H1 (cell line): ENCODE data around the gene SLC6A18. TPM values are rescaled to one million over a fixed set of nuclear protein-coding genes. Genes with fewer than 3 reads are reported as not detected.

Experiments used
- CTCF ChIA-PET: fragments of 300-600 bp; sonication (Branson Sonifier 250); formaldehyde crosslinking; loops from one replicate; lab custom pipeline; 2021; ENCODE audit not compliant: partially characterized antibody; lab: Charles Lee
- POLR2A ChIA-PET: fragments of 300-600 bp; sonication (Branson Sonifier 250); formaldehyde crosslinking; loops from one replicate; lab custom pipeline; 2021; ENCODE audit warnings: inconsistent platforms; ENCODE audit not compliant: partially characterized antibody; lab: Charles Lee
- DNase-seq, 2 experiments: peaks; one replicate each; pipeline versions ENCODE4 v3.0.0 to v3.0.0-alpha.2; 2010 to 2022; ENCODE audit warnings: low spot score in 2 of 2, low read depth in 1 of 2, mixed read lengths in 1 of 2
- FAIRE-seq: peaks from 2 replicates; lab custom pipeline; 2011; peaks lifted over from hg19 to GRCh38; lab: Jason Lieb, UNC
- H2AFZ ChIP-seq: 2 replicates; pipeline ENCODE4 v1.8.1; 2012; ENCODE audit warnings: low read length, inconsistent platforms
- H2AK5ac ChIP-seq: 2 replicates; pipeline ENCODE4 v1.6.1; 2013; ENCODE audit warnings: low read depth, low read length
- H2BK120ac ChIP-seq: replicated peaks from 2 replicates; pipeline ENCODE3; 2013; ENCODE audit warnings: low read depth, low read length, inconsistent platforms
- H2BK12ac ChIP-seq: 2 replicates; pipeline ENCODE4 v1.6.1; 2013; ENCODE audit warnings: low read depth, low read length
- H2BK15ac ChIP-seq: 2 replicates; pipeline ENCODE4 v1.6.1; 2013; ENCODE audit warnings: low read length
- H2BK20ac ChIP-seq: 2 replicates; pipeline ENCODE4 v1.6.1; 2013; ENCODE audit warnings: low read length
- H2BK5ac ChIP-seq: 2 replicates; pipeline ENCODE4 v1.6.1; 2013; ENCODE audit warnings: low read depth, low read length
- H3K14ac ChIP-seq: 2 replicates; pipeline ENCODE4 v1.6.1; 2013; ENCODE audit warnings: inconsistent platforms; ENCODE audit not compliant: insufficient read length
- H3K18ac ChIP-seq: 2 replicates; pipeline ENCODE4 v1.6.1; 2013; ENCODE audit warnings: low read length; ENCODE audit errors: extremely low read depth
- H3K23ac ChIP-seq: 2 replicates; pipeline ENCODE4 v1.6.1; 2013; ENCODE audit warnings: inconsistent platforms; ENCODE audit not compliant: insufficient read length
- H3K23me2 ChIP-seq: 2 replicates; pipeline ENCODE4 v1.6.1; 2013; ENCODE audit warnings: low read depth, low read length
- H3K27ac ChIP-seq: 2 replicates; pipeline ENCODE4 v1.6.1; 2011; ENCODE audit warnings: low read depth, low read length, inconsistent platforms
- H3K27me3 ChIP-seq, 4 experiments: replicated peaks in 1 of 4; 1 replicate in 1 of 4; 2 replicates in 3 of 4; pipeline versions ENCODE4 v1.6.1 to v1.8.1; 2011 to 2013; ENCODE audit warnings: low read length in 3 of 4, mild to moderate bottlenecking in 3 of 4, inconsistent platforms in 2 of 4, mixed read lengths in 2 of 4, moderate library complexity in 1 of 4; ENCODE audit not compliant: control insufficient read depth in 3 of 4, insufficient read depth in 3 of 4; ENCODE audit errors: extremely low read depth in 1 of 4
- H3K36me3 ChIP-seq, 4 experiments: 2 replicates each; pipeline versions ENCODE4 v1.6.1 to v1.8.1; 2011 to 2013; ENCODE audit warnings: mild to moderate bottlenecking in 4 of 4, low read length in 3 of 4, moderate library complexity in 2 of 4, control low read depth in 1 of 4, inconsistent platforms in 1 of 4; ENCODE audit not compliant: insufficient read depth in 4 of 4, control insufficient read depth in 2 of 4
- H3K4ac ChIP-seq: replicated peaks from 2 replicates; pipeline ENCODE3; 2013; ENCODE audit warnings: low read length, low read depth, mixed read lengths, inconsistent platforms; ENCODE audit not compliant: insufficient read length
- H3K4me1 ChIP-seq, 4 experiments: replicated peaks in 1 of 4; 1 replicate in 1 of 4; 2 replicates in 3 of 4; pipeline versions ENCODE4 v1.6.1 to v1.8.1; 2011 to 2013; ENCODE audit warnings: low read length in 3 of 4, inconsistent platforms in 2 of 4, mixed read lengths in 1 of 4; ENCODE audit not compliant: insufficient read depth in 4 of 4, control insufficient read depth in 3 of 4
- H3K4me2 ChIP-seq, 2 experiments: 2 replicates each; pipeline versions ENCODE4 v1.6.1 to v1.8.1; 2011 to 2013; ENCODE audit warnings: low read depth in 2 of 2, low read length in 2 of 2, control low read depth in 1 of 2, inconsistent platforms in 1 of 2, mild to moderate bottlenecking in 1 of 2; ENCODE audit not compliant: insufficient read depth in 1 of 2
- H3K4me3 ChIP-seq, 4 experiments: fragments of 200-600, 300-600 bp in 1 of 4; sonication (generic), shearing (Covaris generic), sonication (Bioruptor Twin) in 1 of 4; 2 replicates each; pipeline versions ENCODE4 v1.5.1 to v1.8.1; 2011 to 2016; ENCODE audit warnings: low read length in 4 of 4, low read depth in 3 of 4, control low read depth in 2 of 4, inconsistent platforms in 2 of 4, mild to moderate bottlenecking in 2 of 4, mixed read lengths in 1 of 4, moderate library complexity in 1 of 4; ENCODE audit not compliant: insufficient read depth in 2 of 4; ENCODE audit errors: extremely low read depth in 1 of 4
- H3K56ac ChIP-seq: replicated peaks from 2 replicates; pipeline ENCODE3; 2013; ENCODE audit warnings: low read depth, mild to moderate bottlenecking, mixed read lengths, low read length, inconsistent platforms; ENCODE audit not compliant: insufficient read length
- H3K79me1 ChIP-seq: 2 replicates; pipeline ENCODE4 v1.6.1; 2013; ENCODE audit warnings: low read depth, low read length, control low read depth
- H3K79me2 ChIP-seq, 2 experiments: 2 replicates each; pipeline versions ENCODE4 v1.6.1 to v1.8.1; 2012 to 2013; ENCODE audit warnings: low read length in 2 of 2, mild to moderate bottlenecking in 2 of 2, inconsistent platforms in 1 of 2; ENCODE audit not compliant: insufficient read depth in 2 of 2, control insufficient read depth in 1 of 2
- H3K9ac ChIP-seq, 4 experiments: replicated peaks in 1 of 4; 1 replicate in 1 of 4; 2 replicates in 3 of 4; pipeline versions ENCODE4 v1.6.1 to v1.8.1; 2011 to 2013; ENCODE audit warnings: low read depth in 3 of 4, low read length in 3 of 4, control low read depth in 2 of 4, mild to moderate bottlenecking in 2 of 4, moderate library complexity in 2 of 4, inconsistent platforms in 1 of 4; ENCODE audit errors: extremely low read depth in 1 of 4
- H3K9me3 ChIP-seq, 2 experiments: 2 replicates each; pipeline versions ENCODE4 v1.6.1 to v1.8.1; 2012 to 2013; ENCODE audit warnings: mild to moderate bottlenecking in 2 of 2, moderate library complexity in 2 of 2, control low read depth in 1 of 2, inconsistent platforms in 1 of 2, low read depth in 1 of 2, low read length in 1 of 2, mixed read lengths in 1 of 2; ENCODE audit not compliant: insufficient read depth in 2 of 2
- H4K20me1 ChIP-seq, 2 experiments: replicated peaks in 1 of 2; 2 replicates each; pipeline versions ENCODE3 to v1.8.1; 2011 to 2013; ENCODE audit warnings: inconsistent platforms in 2 of 2, low read length in 2 of 2, mild to moderate bottlenecking in 1 of 2; ENCODE audit not compliant: insufficient read depth in 2 of 2, control insufficient read depth in 1 of 2
- H4K5ac ChIP-seq: 2 replicates; pipeline ENCODE4 v1.6.1; 2013; ENCODE audit warnings: low read length, low read depth, mixed read lengths, inconsistent platforms; ENCODE audit not compliant: insufficient read length
- H4K8ac ChIP-seq: 2 replicates; pipeline ENCODE4 v1.8.0; 2013; ENCODE audit warnings: mild to moderate bottlenecking, moderate library complexity, low read length, inconsistent platforms; ENCODE audit not compliant: insufficient read depth; ENCODE audit errors: extremely low read depth
- H4K91ac ChIP-seq: replicated peaks from 2 replicates; pipeline ENCODE3; 2013; ENCODE audit warnings: low read length, mixed read lengths, inconsistent platforms; ENCODE audit not compliant: insufficient read length
- HDAC2 ChIP-seq, 2 experiments: fragments of 300-600 bp in 1 of 2; sonication (generic) in 1 of 2; IDR thresholded peaks; 2 replicates each; pipeline ENCODE4 v1.6.1; 2011 to 2012; ENCODE audit warnings: low read depth in 2 of 2, low read length in 2 of 2, mild to moderate bottlenecking in 2 of 2, moderate library complexity in 2 of 2, borderline replicate concordance in 1 of 2, inconsistent platforms in 1 of 2
- NANOG ChIP-seq: IDR thresholded peaks from 2 replicates; pipeline ENCODE4 v1.6.1; 2011; ENCODE audit warnings: low read length, low read depth, mild to moderate bottlenecking, inconsistent platforms; ENCODE audit not compliant: insufficient read depth, poor library complexity, severe bottlenecking
- whole genome bisulfite sequencing, 2 experiments: shearing (Covaris generic) in 1 of 2; methylation state at CpG; one replicate each; pipeline versions ENCODE4 v1.1.6 to v1.1.7; 2013 to 2015; ENCODE audit warnings: low lambda C conversion rate in 2 of 2, mixed read lengths in 2 of 2, inconsistent platforms in 1 of 2, low coverage in 1 of 2, missing lambda C conversion rate in 1 of 2; ENCODE audit not compliant: insufficient replicate concordance in 2 of 2, insufficient coverage in 1 of 2, insufficient read length in 1 of 2; ENCODE audit errors: extremely low coverage in 1 of 2, missing lambda C conversion rate in 1 of 2; 5-methylcytosine and 5-hydroxymethylcytosine counted together
- polyA plus RNA-seq, 7 experiments: library from polyadenylated mRNA; depleted of rRNA in 3 of 7; stranded (reverse) in 5 of 7; unstranded in 2 of 7; fragments of >200 nt in 5 of 7; fragments of 200-250 nt in 2 of 7; gene quantifications; 1 replicate in 5 of 7; 2 replicates in 1 of 7; 4 replicates in 1 of 7; pipeline versions ENCODE4 v1.2.1 to v1.2.3, GENCODE V29; 2011 to 2013; ENCODE audit warnings: missing spikeins in 2 of 7, mixed read lengths in 2 of 7
- total RNA-seq: library from RNA; stranded (reverse); fragmentation: NEBNext Ultra II Directional; extraction: Animal tissue kit (Norgen Biotek cat#: 25700); gene quantifications from 2 replicates; pipeline ENCODE4 v1.2.1, GENCODE V29; 2021

The SLC6A18 gene
- total and polyA plus RNA-seq, 2 of the 8 experiments (the other 6 are each of a cell fraction or from before 2014, with no cell fraction given): not detected

DNA sequence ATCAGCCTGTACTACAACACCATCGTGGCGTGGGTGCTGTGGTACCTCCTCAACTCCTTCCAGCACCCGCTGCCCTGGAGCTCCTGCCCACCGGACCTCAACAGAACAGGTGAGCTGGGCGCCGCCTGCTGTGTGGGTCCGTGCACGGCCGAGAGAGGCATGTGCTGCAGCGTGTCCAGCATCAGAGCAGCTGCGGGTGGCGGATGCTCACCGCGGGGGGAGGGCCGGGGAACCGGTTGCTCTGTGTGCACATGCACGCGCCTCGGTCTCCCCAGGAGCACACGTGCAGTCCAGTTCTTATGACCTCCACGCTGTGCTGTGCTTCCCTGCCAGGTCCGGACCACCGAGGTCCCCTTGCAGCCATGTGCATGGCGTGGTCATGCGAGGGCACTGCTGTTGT lies 7.6 kb downstream of the SLC6A18 start:
- H3K23me2 ChIP-seq: no peaks in the 10 kb centered on the region
- no peak overlapping the region for H3K14ac ChIP-seq
- H2BK20ac ChIP-seq: no peak overlapping the region
- no peaks in the 10 kb centered on the region for H3K79me2 ChIP-seq
- H3K23ac ChIP-seq: no peak overlapping the region
- no peaks in the 10 kb centered on the region for H3K36me3 ChIP-seq
- DNase-seq (no peak), FAIRE-seq (no peak)
- H3K79me1 ChIP-seq: no peaks in the 10 kb centered on the region
- TF ChIP-seq HDAC2 (IDR thresholded peaks at IDR 0.05; ENCODE audit: borderline replicate concordance in 1 of 2, low read depth in 2 of 2, low read length in 2 of 2) (no peak), NANOG (no peak)
- H2BK120ac ChIP-seq: no peak overlapping the region
- no peak overlapping the region for H4K5ac ChIP-seq
- no peak overlapping the region for H2AK5ac ChIP-seq
- no peak overlapping the region for H3K4ac ChIP-seq
- H4K91ac ChIP-seq: no peak overlapping the region
- ChIA-PET POLR2A (interaction anchor here (1.1 kb wide), 1 partner anchor 275 kb away, joined by 3 read pairs; no protein-coding TSS in a partner anchor), CTCF (interaction anchor here (0.6 to 0.9 kb wide), 2 partner anchors 59 to 154 kb away, joined by 3 read pairs; no protein-coding TSS in a partner anchor)
- no peak overlapping the region for H2BK15ac ChIP-seq
- peaks cover 0 to 5% (median 1%) of the 10 kb centered on the region in 4 experiments; a peak in 2 of 7 replicates for H3K4me1 ChIP-seq
- WGBS, 2 experiments: 94% methylated on average over 23 of the region's 25 CpGs; no CpG with 5 or more reads in 1 of the 2 experiments
- peaks cover 9 to 11% of the 10 kb centered on the region in 2 experiments; a peak in 2 of 4 replicates for H3K9me3 ChIP-seq
- no peak overlapping the region for H3K4me3 ChIP-seq
- peaks cover 0 to 2% of the 10 kb centered on the region in 2 experiments for H4K20me1 ChIP-seq
- no peak overlapping the region for H3K27ac ChIP-seq
- no peaks in the 10 kb centered on the region for H3K27me3 ChIP-seq
- no peak overlapping the region for H2BK5ac ChIP-seq
- H3K9ac ChIP-seq: no peak overlapping the region
- no peak overlapping the region for H3K4me2 ChIP-seq
- no peak overlapping the region for H2AFZ ChIP-seq
- H2BK12ac ChIP-seq: no peak overlapping the region
- no peak overlapping the region for H4K8ac ChIP-seq
- H3K18ac ChIP-seq: no peak overlapping the region
- H3K56ac ChIP-seq: no peak overlapping the region
